Loucy (cell line): ENCODE measurements around the gene ZNF148.

Experiments used
- H2AFZ ChIP-seq: fragments of 200-600 bp; sonication (generic); 2 replicates; pipeline ENCODE4 v1.6.0; 2016; ENCODE audit warnings: antibody characterized with exemption, mild to moderate bottlenecking, low read length, moderate library complexity
- H3F3A ChIP-seq: fragments of 200-600 bp; 2 replicates; pipeline ENCODE4 v1.6.0; 2016; ENCODE audit warnings: antibody characterized with exemption, low read depth, mild to moderate bottlenecking
- H3K27me3 ChIP-seq: fragments of 200-600 bp; sonication (generic); 2 replicates; pipeline ENCODE4 v1.6.1; 2014; ENCODE audit warnings: low read length, mild to moderate bottlenecking; ENCODE audit not compliant: insufficient read depth, poor library complexity, severe bottlenecking
- H3K36me3 ChIP-seq: fragments of 200-600 bp; sonication (generic); 2 replicates; pipeline ENCODE4 v1.6.1; 2016; ENCODE audit warnings: low read length; ENCODE audit not compliant: insufficient read depth
- H3K4me1 ChIP-seq: fragments of 200-600 bp; sonication (generic); 2 replicates; pipeline ENCODE4 v1.5.1; 2014; ENCODE audit warnings: low read length, mild to moderate bottlenecking; ENCODE audit not compliant: insufficient read depth, poor library complexity, severe bottlenecking
- H3K4me2 ChIP-seq: fragments of 200-600 bp; sonication (generic); 2 replicates; pipeline ENCODE4 v1.6.0; 2014; ENCODE audit warnings: antibody characterized with exemption, low read length, low read depth, mild to moderate bottlenecking; ENCODE audit not compliant: poor library complexity, severe bottlenecking
- H3K4me3 ChIP-seq: fragments of 200-600 bp; sonication (generic); 2 replicates; pipeline ENCODE4 v1.5.1; 2014; ENCODE audit warnings: low read length, mild to moderate bottlenecking, mixed read lengths; ENCODE audit not compliant: poor library complexity, severe bottlenecking
- H3K79me2 ChIP-seq: fragments of 200-600 bp; sonication (generic); 2 replicates; pipeline ENCODE4 v1.6.1; 2014; ENCODE audit warnings: low read length; ENCODE audit not compliant: insufficient read depth
- H3K9ac ChIP-seq: fragments of 200-600 bp; sonication (generic); 2 replicates; pipeline ENCODE4 v1.6.0; 2014; ENCODE audit warnings: mild to moderate bottlenecking, low read depth, low read length, moderate library complexity; ENCODE audit not compliant: poor library complexity, severe bottlenecking
- H3K9me2 ChIP-seq: fragments of 200-600 bp; sonication (generic); replicated peaks from 2 replicates; pipeline ENCODE4 v1.6.1; 2016; ENCODE audit warnings: low read depth, low read length, mixed read lengths
- H3K9me3 ChIP-seq: fragments of 200-600 bp; sonication (generic); 2 replicates; pipeline ENCODE4 v1.6.1; 2014; ENCODE audit warnings: mild to moderate bottlenecking, antibody characterized with exemption, low read length, low read depth; ENCODE audit not compliant: insufficient read depth
- H4K20me1 ChIP-seq: fragments of 200-600 bp; sonication (generic); 2 replicates; pipeline ENCODE4 v1.6.0; 2014; ENCODE audit warnings: antibody characterized with exemption, low read length, mild to moderate bottlenecking; ENCODE audit not compliant: insufficient read depth, poor library complexity, severe bottlenecking
- EZH2phosphoT487 ChIP-seq: fragments of 200-600 bp; IDR thresholded peaks from 2 replicates; pipeline ENCODE4 v1.6.1; 2018; ENCODE audit warnings: antibody characterized with exemption, mild to moderate bottlenecking, moderate library complexity, borderline replicate concordance
- TF ChIP-seq, protein P1 (sequence below): fragments of 200-600 bp; sonication (generic); conservative IDR thresholded peaks from 2 replicates; pipeline ENCODE4 v1.5.1; 2014; ENCODE audit warnings: mild to moderate bottlenecking, antibody characterized with exemption, low read length

Gene ZNF148

GRCh38 chr3:125211523-125212090 lies 163.5 kb downstream of the ZNF148 start:
- no peaks in the 10 kb centered on the region for H3K36me3 ChIP-seq
- no peak overlapping the region for H3K9ac ChIP-seq
- no peak overlapping the region for H3K4me2 ChIP-seq
- no peaks in the 10 kb centered on the region for H3K9me2 ChIP-seq
- H2AFZ ChIP-seq, result no peak overlapping the region
- H3K4me3 ChIP-seq, result no peak overlapping the region
- H3K4me1 ChIP-seq, result peaks cover 3% of the 10 kb centered on the region
- H3K79me2 ChIP-seq, result no peaks in the 10 kb centered on the region
- TF ChIP-seq EZH2phosphoT487, result no peak
- TF ChIP-seq, protein P1, sequence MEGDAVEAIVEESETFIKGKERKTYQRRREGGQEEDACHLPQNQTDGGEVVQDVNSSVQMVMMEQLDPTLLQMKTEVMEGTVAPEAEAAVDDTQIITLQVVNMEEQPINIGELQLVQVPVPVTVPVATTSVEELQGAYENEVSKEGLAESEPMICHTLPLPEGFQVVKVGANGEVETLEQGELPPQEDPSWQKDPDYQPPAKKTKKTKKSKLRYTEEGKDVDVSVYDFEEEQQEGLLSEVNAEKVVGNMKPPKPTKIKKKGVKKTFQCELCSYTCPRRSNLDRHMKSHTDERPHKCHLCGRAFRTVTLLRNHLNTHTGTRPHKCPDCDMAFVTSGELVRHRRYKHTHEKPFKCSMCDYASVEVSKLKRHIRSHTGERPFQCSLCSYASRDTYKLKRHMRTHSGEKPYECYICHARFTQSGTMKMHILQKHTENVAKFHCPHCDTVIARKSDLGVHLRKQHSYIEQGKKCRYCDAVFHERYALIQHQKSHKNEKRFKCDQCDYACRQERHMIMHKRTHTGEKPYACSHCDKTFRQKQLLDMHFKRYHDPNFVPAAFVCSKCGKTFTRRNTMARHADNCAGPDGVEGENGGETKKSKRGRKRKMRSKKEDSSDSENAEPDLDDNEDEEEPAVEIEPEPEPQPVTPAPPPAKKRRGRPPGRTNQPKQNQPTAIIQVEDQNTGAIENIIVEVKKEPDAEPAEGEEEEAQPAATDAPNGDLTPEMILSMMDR, result no peak
- H4K20me1 ChIP-seq, result no peaks in the 10 kb centered on the region
- no peaks in the 10 kb centered on the region for H3K27me3 ChIP-seq
- H3K9me3 ChIP-seq, result no peaks in the 10 kb centered on the region
- no peaks in the 10 kb centered on the region for H3F3A ChIP-seq

- H3F3A ChIP-seq, result no peaks in the 10 kb centered on the region
- no peaks in the 10 kb centered on the region for H4K20me1 ChIP-seq
- no peak overlapping the region for H3K4me3 ChIP-seq
- no peak overlapping the region for H2AFZ ChIP-seq
- H3K4me1 ChIP-seq, result no peaks in the 10 kb centered on the region
- no peak for TF ChIP-seq EZH2phosphoT487
- TF ChIP-seq, protein P1, result no peak
- no peak overlapping the region for H3K9ac ChIP-seq
- H3K27me3 ChIP-seq, result no peaks in the 10 kb centered on the region
- H3K36me3 ChIP-seq, result no peaks in the 10 kb centered on the region
- H3K9me3 ChIP-seq, result no peaks in the 10 kb centered on the region
- no peak overlapping the region for H3K4me2 ChIP-seq
- H3K79me2 ChIP-seq, result no peaks in the 10 kb centered on the region
- no peaks in the 10 kb centered on the region for H3K9me2 ChIP-seq
Measured at GRCh38 chr3:125207949-125208568, 167.1 kb downstream of the ZNF148 start.

- TF ChIP-seq, protein P1, result no peak
- TF ChIP-seq EZH2phosphoT487, result no peak
- H3K4me2 ChIP-seq, result no peak overlapping the region
- no peak overlapping the region for H2AFZ ChIP-seq
Measured at GRCh38 chr3:125207507-125207906, 167.6 kb downstream of the ZNF148 start.

More at GRCh38 chr3:125207507-125207906, 167.6 kb downstream of the ZNF148 start:
- Histone ChIP-seq H3K36me3 (no peaks in the 10 kb centered on the region), H3K27me3 (no peaks in the 10 kb centered on the region), H3K9me2 (no peaks in the 10 kb centered on the region), H3K79me2 (no peaks in the 10 kb centered on the region), H3K4me3 (no peak overlapping the region), H4K20me1 (no peaks in the 10 kb centered on the region), H3K9me3 (no peaks in the 10 kb centered on the region), H3K9ac (no peak overlapping the region), H3K4me1 (no peaks in the 10 kb centered on the region), H3F3A (no peaks in the 10 kb centered on the region)
